CD4-positive, alpha-beta T cell treated with Interleukin-6 for 4 hours (primary cell): ENCODE results near the gene HMG20A.

ENCODE experiments used
- DNase-seq: peaks from one replicate; pipeline ENCODE4 v3.0.0-alpha.2; 2020; ENCODE audit warnings: mixed read lengths

Gene HMG20A

DNA sequence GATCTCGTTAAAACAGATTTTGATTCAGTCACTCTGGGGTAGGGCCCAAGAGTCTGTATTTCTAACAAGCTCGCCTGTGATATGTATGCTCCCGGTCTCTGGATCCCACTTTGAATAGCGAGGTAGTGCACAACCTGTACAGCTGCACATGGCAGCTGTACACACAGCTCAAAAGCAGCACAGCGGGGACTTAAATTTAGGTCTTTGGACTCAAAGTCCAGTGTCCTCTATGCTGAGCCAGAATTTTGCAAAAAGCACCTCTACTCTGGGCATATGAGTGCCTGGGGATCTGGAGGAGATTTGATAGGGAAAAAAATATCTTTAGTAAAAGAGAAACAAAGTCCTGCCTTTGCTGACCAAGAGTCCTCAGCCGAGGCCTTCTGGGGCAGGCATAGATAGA lies 83.1 kb downstream of the HMG20A start:
- DNase-seq = no peak

DNA sequence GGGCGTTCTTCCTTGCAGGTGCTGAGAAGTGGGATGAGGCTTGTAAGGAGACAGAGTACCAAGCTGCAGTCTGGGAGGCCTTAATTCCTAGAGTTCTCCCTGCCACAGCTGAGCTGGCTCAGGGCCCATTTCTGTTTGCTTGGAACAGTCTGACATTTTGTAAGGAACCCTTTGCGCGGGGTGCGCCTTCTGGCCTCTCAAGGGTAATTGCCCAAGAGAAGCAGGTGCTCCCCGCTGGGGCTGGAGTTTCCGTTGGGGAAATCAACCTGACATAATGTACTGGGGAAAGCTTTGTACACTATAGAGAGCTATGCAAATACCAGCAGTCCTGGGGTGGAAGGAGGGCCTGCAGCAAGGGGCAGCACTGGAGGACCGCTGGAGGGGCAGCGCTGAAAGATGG lies 83.6 kb downstream of the HMG20A start:
- DNase-seq = no peak

DNA sequence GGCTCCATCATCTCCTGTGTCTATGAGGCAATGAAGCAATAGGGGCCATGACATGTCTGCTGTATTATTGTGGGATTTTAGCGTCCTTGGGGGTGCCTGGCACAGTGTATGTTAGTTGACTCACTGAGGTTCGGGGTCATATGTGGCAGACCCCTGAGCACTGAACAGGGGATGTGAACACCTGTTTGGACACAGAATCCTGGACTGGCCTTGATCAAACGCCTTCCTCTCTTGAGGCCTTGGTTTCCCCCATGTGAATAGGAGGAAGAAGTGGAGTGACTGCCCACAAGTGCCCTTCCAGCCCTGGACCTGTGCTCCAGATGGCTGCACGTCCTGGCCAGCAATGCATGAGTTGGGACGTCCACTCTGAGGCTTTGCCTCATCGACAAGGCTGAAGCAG lies 84.2 kb downstream of the HMG20A start:
- DNase-seq = no peak

DNA sequence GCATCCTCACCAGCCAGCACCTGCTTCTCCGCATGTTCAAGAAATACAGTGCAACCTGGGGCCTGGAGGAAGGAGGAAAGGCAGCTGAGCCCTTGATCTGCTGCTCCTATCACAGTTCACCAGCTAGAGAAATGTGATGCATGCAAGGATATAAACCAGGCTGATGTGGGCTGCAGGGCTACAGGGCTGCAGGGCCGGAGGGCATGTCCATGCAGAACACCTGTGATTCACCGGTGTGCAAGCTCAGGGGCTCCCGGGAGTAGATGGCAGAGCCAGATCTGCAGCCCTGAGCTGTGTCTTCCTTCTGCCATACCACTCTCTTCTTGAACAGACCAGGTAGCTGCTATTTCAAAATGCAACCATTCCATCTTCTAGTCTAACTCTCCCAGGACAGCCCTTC lies 84.9 kb downstream of the HMG20A start:
- no peak for DNase-seq

DNA sequence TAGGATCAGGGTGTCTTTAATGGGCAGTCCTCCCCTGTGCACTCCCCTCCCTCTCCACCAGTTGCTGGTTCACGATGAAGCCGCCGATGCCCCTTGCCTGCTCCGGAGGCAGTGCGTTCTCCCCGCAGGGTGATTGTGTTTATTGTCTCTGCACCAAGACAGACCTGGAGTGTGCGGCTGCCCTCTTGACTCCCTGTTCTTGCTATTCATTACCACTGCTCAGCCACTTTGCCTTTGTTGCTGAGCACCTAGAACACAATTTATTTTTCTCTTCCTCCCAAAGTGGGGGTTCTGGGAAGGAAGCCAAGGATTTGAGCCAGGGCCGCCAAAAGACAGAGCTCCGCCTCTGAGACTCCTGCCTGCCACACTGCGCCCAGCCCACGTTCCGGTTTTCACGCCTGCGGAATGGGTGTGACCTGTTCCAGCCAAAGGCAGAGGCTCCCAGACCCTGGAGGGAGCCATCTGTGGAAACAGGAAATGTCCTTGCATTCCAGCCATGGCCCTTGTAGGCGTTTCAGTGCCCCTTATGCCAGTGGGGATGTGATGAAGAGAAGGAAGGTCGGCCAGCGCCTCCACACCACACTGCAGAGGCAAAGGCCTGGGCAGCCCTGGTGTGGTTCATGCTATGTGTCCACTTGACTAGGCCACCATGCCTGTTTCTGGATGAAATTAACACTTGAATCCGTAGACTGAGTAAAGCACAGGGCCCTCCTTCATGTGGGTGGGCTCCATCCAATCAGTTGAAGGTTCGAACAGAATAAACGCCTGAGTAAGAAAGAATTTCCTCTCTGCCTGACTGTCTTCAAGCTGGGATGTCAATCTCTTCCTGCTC lies 85.8 kb downstream of the HMG20A start:
- no peak for DNase-seq

DNA sequence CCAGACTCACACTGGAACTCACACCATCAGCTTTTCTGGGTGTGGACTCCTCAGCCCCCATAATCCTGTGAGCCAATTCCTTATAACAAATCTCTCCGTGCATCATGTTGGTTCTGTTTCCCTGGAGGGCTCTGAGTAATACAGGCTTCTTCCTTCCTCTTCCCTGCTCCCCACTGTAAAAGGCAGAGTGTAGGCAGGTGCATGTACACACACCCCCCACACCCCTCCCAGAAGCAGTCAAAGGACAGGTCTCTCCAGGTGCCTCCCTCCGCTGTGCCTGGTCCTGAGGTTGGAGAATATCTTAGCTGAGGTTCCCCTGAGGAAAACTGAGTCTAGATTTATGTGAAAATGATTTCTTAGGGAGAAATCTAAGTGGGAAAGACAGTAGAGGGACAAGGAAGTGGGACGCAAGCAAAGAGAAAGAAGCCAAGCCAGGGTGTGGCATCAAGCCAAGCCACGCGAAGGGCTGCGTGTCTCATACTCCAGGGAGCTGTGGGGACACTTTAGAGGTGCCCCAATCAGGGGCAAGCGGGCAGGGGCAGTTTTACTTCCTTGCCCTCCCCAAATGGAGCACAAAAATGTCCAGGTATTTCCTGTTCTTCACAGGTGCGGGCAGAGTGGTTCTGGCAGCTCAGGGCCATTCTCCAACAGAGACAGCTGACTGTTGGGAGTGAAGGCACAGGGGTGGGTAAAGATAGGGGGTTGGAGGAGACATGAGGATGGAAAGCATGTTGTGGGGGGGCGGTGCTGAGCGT lies 86.6 kb downstream of the HMG20A start:
- no peak for DNase-seq

DNA sequence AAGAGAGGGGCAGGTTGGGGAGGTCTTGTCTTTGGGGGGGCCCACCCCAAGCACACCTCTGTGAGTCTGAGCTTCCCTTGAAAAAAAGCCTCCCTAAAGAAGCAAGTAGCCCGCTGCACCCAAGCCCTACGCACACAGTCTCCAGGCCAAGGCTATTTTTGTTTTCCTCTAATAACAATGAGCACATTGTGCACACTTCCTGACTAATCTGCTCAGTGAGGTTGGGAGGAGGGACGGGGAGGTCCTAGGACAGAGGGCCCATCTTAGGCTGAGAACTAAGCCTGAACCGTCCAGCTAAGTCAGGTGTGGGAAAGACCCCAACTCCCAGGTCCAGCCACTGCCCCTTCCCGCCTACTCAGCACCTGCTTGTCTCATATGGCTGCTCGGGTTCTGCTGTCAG lies 87.2 kb downstream of the HMG20A start:
- DNase-seq = no peak

DNA sequence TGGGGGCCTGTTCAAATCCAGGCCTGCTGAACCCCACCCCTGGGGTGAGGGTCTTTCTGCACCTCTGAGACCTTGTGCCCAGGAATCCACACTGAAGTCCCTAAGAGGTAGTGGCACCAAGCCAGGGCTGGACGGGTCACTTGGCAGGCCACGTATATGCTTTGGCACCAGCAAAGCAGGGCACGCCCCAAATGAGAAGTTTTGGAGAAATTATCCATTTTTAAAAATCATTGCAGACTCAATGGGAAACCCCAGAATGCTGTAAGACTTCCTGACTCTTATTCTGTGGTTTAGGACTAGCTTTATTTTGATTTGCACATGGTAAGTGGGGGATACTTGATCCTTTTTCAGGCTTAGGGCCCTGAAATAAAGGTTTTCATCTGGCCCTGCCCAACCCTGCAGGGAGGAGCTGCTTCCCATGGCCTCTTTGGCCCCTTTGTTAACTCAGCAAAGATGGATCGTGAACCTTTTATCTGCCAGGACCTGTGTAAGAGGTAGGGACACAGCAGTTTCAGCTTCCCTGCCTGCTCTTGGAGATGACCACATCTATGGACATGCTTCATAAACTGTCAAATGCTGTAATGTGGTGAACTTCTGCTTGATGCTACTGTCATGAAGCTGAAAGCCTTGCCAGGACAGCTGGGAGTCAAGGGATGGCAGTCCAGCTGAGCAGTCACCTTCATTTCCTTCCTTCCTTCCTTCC lies 88.0 kb downstream of the HMG20A start:
- DNase-seq = no peak

DNA sequence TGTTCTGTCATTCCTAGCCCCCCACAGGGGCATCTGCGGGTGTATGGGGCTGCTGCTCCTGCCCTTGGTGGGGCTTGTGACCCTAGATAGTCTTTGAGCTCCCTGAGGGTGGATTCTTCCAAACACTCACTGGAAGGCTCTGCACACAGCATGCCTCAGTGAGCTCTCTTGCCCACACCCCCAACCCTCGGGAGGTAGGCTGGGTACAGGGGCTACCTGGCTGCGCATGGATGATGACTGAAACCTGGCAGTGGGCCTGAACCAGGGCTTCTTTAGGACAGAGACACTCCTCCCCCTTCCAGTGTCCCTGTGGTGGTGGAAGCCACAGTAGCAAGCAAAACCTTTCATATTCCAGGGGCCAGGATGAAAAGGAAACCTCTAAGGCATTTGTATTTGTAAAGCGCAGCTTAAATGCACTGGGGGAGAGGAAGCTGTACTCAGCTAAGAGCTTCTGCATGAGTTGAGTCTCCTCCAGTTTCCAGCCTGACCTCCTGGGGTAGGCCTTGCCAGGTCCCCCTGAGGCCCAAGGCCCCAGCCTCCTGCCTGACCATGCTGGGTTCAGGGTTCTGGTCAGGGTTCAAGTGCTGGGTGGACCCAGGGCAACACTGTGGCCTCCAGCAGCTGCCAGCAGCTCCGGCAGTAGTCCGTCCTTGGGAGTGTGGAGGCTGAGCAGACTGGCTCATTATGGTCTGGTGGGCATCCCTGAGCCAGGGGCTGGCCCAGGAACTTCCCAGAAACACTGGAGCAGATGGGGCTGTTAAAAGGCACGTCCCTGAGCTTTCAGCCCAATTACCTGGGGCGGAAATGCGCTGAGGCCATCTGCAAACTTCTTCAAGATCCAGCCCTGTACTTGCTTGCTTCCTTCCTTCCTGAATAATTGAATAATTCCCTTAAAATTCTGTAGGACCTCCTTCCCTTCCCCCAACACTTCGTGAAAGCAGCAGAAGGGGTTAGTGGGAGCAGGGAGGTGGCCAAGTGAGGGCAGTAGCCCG lies 89.7 kb downstream of the HMG20A start:
- no peak for DNase-seq

DNA sequence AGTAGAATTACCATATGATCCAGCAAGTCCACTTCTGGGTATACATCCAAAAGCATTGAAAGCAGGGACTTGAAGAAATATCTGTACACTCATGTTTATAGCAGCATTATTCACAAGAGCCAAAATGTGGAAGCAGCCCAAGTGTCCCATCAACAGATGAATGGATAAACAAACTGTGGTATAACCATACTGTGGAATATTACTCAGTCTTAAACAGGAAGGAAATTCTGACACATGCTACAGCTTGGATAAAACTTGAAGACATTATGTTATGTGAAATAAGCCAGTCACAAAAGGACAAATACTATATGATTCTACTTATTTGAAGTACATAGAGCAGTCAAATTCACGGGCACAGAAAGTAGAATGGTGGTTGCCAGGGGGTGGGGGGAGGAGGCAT lies 91.2 kb downstream of the HMG20A start:
- no peak for DNase-seq

DNA sequence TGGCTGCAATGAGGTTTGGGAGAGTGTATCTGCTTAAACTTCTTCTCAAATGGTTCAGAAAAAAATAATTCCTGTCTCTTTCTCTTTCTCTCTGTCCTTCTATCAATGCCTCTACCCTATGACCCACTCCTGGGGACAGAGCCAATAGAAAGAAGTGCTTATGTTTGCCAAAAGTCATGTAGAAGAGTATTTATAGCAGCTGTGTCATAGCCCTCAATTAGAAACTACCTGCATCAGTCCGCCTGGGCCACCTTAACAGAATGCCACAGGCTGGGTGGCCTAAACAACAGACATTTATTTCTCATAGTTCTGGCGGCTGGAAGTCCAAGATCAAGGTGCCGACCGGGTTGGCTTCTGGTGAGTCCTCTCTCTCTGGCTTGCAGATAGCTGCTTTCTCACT lies 92.5 kb downstream of the HMG20A start:
- DNase-seq = no peak

DNA sequence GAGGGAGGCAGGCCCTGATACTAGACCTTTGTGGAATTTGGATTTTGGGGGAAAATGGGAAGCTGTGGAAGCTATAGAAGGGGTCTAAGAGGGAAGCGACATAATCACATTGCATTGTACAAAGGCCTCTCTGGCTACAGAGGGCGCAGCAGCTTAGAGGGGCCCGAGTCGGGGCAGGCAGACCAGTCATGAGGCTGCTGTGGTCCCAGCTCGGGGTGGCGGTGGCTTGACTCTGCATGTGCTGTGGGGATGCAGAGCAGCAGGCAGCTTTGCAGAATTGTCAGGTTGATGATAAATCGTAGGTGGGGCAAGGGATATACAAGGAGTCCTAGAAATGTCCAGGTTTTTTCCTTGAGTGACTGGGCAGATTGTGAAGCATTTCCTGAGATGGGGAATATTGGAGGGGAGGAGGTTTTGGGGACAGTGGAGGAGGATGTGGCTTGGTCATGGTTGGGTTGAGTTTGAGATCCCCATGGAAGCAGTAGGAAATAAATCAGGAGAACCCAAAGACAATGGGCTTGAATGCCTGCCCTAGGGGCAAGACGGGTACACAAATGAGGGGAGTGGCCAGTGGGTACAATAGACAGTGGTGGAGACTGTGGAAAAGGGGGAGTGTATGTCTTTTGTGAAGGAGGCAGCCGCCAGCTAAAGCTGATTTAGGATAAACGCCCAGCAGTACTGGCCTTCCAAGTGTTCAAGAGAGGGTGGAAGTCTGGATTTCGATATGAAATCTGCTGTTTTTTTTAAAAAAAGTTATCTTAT lies 94.1 kb downstream of the HMG20A start:
- DNase-seq = no peak

DNA sequence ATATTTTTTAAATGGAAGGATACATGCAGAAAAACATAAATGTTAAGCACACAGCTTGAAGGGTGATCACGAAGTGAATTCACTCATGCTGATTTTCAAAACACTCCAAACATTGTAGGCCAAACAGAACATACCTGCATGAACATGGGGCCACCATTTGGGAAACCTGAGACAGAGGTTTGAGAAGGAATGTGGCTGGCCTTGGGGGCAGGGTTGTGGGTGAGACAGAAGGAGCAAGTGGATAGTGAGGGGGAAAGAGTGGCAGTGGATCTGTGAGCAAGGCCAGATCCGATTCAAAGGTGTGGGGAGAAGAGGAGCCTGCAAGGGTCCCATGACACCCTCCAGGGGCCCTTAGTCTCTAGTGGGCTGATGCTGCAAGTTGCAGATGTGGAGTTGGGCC lies 94.9 kb downstream of the HMG20A start:
- no peak for DNase-seq

DNA sequence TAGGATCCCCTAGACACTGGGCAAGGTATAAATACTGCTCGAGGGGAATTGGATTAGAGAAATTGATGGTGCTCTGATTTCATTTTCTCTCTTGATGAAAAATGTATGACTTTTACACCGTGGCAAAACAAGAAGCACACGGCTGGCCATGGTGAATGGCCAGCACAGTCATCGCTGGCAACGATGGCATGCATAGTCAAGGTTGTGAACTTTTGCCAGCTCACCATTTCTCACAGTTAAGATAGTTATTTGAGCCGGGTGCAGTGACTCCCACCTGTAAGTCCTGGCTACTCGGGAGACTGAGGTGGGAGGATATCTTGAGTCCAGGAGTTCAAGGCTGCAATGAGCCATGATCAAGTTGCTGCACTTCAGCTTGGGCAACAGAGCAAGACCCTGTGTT lies 95.4 kb downstream of the HMG20A start:
- no peak for DNase-seq

DNA sequence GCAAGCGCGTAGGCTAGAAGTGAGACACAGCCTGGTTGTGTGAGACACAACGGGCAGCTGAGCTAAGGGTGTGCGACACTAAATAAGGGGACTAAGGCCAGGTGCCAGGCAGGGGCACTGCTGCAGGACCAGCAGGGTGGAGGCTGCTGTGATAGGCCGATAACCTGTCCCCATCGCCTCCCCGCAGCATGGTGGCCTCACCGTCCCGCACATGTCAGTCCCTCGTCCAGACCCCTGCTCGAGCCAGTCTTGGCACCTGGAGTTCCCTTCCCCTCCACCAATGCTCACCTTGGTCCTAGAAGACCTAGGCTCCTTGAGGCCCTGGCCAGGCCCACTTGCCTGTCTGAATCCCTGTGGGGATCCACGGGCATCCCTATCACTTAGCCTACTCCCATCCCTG lies 96.1 kb downstream of the HMG20A start:
- DNase-seq = no peak

DNA sequence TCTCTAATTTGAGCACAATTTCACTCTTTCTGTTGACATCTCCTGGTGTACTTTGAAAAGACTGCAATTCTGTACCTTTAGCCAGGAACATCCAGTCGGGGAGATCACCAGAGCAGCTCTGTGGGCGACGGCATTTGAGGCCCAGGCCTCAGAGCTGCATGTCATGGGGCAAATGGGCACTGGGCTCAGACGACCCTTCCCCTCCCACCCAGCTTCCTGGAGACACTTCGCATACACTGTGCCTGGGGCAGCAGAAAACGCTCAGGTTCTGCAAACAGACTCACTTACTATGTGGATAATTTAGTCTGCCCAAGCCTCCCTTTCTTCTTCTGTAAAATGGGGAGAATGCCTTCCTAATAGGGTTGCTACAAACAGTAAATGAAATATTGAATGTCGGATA lies 96.9 kb downstream of the HMG20A start:
- DNase-seq = no peak

DNA sequence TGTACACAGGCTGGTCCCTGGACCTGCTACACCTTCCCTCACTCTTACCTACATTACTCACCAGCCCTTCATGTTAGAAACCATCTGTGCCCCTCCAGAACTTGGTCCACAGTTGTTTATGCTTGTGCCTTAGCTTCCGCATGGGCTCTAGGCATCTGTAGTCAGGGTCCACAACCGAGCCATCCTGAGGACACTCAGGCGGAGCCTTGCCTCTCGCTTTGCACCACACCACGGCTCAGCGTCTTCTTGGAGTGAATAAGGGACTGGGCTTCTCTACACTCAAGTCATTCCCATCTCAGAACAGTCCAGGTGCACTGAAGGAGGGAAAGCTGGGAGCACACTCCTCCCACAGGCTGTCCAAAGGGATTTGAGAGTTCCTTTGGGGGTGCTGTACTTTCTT lies 97.8 kb downstream of the HMG20A start:
- no peak for DNase-seq

DNA sequence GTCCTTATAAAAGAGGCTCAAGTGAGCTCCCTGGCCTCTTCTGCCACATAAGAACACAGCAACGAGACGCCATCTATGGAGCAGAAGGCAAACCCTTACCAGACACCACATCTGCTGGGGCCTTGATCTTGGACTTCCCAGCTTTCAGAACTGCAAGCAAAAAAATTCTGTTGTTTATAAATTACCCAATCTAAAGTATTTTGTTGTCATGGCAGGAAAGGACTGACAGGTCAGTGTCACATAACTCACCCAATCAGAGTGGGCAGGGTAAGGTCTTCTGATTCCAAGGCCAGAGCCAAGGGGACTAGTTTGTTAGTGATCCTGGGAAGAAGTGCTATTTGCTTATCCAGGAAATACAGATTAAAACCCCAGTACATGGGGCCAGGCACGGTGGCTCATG lies 98.9 kb downstream of the HMG20A start:
- no peak for DNase-seq

DNA sequence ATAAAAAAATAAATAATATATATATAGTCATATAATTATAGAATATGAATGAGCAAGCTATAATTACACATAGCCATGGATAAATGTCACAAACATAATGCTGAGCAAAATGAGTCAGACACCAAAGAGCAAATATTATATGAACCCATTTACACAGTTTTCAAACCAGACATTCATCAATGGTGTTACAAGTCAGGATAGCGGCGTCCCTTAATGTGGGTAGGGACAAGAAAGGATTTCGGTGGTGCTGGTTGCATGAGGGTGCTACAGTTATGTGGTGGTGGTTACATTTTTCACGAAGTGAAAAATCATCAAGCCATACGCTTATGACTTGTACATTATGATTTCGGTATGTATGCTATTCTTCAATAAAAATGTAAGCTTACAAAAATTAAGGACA lies 100.5 kb downstream of the HMG20A start:
- DNase-seq = no peak

DNA sequence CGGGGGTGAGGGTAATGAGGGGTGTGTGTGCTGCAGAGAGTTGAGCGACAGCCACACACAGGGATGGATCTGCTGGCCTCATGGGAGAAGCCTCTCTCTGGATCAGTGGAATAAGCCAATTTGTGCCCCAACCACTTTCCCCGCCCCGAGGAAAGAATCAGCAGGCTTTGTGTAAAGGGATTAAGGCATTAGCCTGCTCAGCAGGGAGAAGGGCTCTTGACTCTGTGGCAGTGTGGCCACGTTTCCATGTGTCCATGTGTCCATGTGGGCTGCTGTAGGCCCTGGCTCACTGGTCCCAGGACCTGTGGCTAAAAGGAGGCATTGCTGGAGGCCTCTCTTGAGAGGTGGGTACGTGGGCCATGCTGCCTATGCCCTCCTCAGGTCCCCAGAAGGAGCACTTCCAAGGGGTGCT lies 104.7 kb downstream of the HMG20A start:
- DNase-seq = no peak

DNA sequence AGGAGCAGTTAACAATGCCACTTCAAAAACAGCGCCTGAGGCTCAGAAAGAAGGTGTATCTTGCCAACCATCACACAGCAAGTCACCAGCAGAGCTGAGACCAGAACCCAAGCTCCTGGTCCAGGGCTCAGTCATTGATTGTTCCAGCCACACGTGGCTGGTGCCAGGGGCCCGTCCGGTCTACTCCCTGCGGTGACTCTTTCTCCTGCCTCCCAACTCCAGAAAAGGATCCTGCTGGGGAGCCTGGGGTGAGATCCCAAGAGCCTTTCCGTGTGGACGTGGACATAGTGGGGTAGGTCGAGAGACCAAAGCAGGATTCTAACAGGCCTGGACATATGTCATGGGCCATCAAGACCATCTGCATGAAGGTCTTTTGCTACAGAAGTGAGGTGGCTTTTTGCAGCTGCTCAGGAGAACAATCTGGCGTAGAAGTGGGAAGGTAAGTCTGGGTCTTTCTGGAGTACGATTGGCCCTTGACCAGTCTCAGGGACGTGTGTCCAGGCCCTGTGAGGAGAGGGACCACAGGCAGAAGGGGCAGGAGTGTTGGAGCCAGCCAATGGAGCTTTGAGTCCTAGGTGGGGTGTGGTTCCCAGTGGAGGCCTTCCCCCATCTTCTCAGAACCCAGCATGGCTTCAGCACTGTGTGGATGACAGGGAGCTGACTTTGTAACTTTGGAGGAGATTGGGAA lies 105.4 kb downstream of the HMG20A start:
- DNase-seq = no peak
